H9 (cell line): ENCODE data around the gene FAM193B. TPM values are rescaled to one million over a fixed set of nuclear protein-coding genes. Genes with fewer than 3 reads are reported as not detected.

Experiments used
- DNase-seq: peaks from one replicate; pipeline ENCODE4 v3.0.0-alpha.2; 2017
- H2AFZ ChIP-seq: one replicate; pipeline ENCODE4 v1.6.1; 2013; ENCODE audit warnings: mild to moderate bottlenecking, low read length, control low read depth, moderate library complexity
- H2AK5ac ChIP-seq: 2 replicates; pipeline ENCODE4 v1.6.1; 2013; ENCODE audit warnings: low read length, control low read depth, mixed read lengths; ENCODE audit not compliant: insufficient read length
- H2BK120ac ChIP-seq: one replicate; pipeline ENCODE4 v1.6.1; 2013; ENCODE audit warnings: low read depth, mild to moderate bottlenecking, low read length, control low read depth, inconsistent platforms; ENCODE audit not compliant: poor library complexity, severe bottlenecking
- H2BK12ac ChIP-seq: 2 replicates; pipeline ENCODE4 v1.6.1; 2013; ENCODE audit warnings: low read length, control low read depth, mixed read lengths, low read depth; ENCODE audit not compliant: insufficient read length
- H2BK15ac ChIP-seq: 2 replicates; pipeline ENCODE4 v1.6.1; 2013; ENCODE audit warnings: low read depth, low read length, control low read depth
- H2BK20ac ChIP-seq: one replicate; pipeline ENCODE4 v1.6.1; 2013; ENCODE audit warnings: low read depth, mild to moderate bottlenecking, low read length, control low read depth, inconsistent platforms; ENCODE audit not compliant: poor library complexity, severe bottlenecking
- H2BK5ac ChIP-seq: 2 replicates; pipeline ENCODE4 v1.6.1; 2013; ENCODE audit warnings: low read length, control low read depth, mixed read lengths; ENCODE audit not compliant: insufficient read length
- H3K14ac ChIP-seq: 2 replicates; pipeline ENCODE4 v1.6.1; 2013; ENCODE audit warnings: low read length, control low read depth; ENCODE audit not compliant: insufficient read depth
- H3K18ac ChIP-seq: 2 replicates; pipeline ENCODE4 v1.6.1; 2013; ENCODE audit warnings: low read depth, mild to moderate bottlenecking, mixed read lengths, low read length, control low read depth; ENCODE audit not compliant: insufficient read length
- H3K23ac ChIP-seq: 2 replicates; pipeline ENCODE4 v1.6.1; 2013; ENCODE audit warnings: low read length, control low read depth, mixed read lengths, low read depth; ENCODE audit not compliant: insufficient read length
- H3K23me2 ChIP-seq: 2 replicates; pipeline ENCODE4 v1.6.1; 2013; ENCODE audit warnings: low read depth, mild to moderate bottlenecking, mixed read lengths, low read length, control low read depth; ENCODE audit not compliant: insufficient read length, poor library complexity, severe bottlenecking
- H3K27ac ChIP-seq: 2 replicates; pipeline ENCODE4 v1.5.1; 2013; ENCODE audit warnings: low read length, control low read depth, mixed read lengths, low read depth; ENCODE audit not compliant: insufficient read length
- H3K27me3 ChIP-seq: 2 replicates; pipeline ENCODE4 v1.6.1; 2013; ENCODE audit warnings: low read length, control low read depth, inconsistent platforms; ENCODE audit not compliant: insufficient read depth
- H3K4ac ChIP-seq: 2 replicates; pipeline ENCODE4 v1.6.1; 2013; ENCODE audit warnings: low read depth, mild to moderate bottlenecking, control low read depth, inconsistent platforms, low read length, moderate library complexity
- H3K4me1 ChIP-seq: 2 replicates; pipeline ENCODE4 v1.6.1; 2013; ENCODE audit warnings: low read length, control low read depth, inconsistent platforms; ENCODE audit not compliant: insufficient read depth
- H3K4me2 ChIP-seq: 2 replicates; pipeline ENCODE4 v1.6.1; 2013; ENCODE audit warnings: low read length, control low read depth, mixed read lengths; ENCODE audit not compliant: insufficient read length, insufficient read depth
- H3K56ac ChIP-seq: 2 replicates; pipeline ENCODE4 v1.6.1; 2013; ENCODE audit warnings: low read depth, mild to moderate bottlenecking, mixed read lengths, low read length, control low read depth; ENCODE audit not compliant: insufficient read length
- H3K79me1 ChIP-seq: 2 replicates; pipeline ENCODE4 v1.6.1; 2013; ENCODE audit warnings: low read depth, mild to moderate bottlenecking, moderate library complexity, low read length, control low read depth, inconsistent platforms; ENCODE audit not compliant: insufficient read depth, poor library complexity, severe bottlenecking
- H3K79me2 ChIP-seq: 2 replicates; pipeline ENCODE4 v1.6.1; 2013; ENCODE audit warnings: low read length, control low read depth, inconsistent platforms; ENCODE audit not compliant: insufficient read depth
- H3K9ac ChIP-seq: 2 replicates; pipeline ENCODE4 v1.6.1; 2013; ENCODE audit warnings: low read length, control low read depth, mixed read lengths; ENCODE audit not compliant: insufficient read length; ENCODE audit errors: extremely low read depth
- H3K9me3 ChIP-seq: one replicate; pipeline ENCODE4 v1.6.1; 2013; ENCODE audit warnings: low read depth, low read length, inconsistent platforms; ENCODE audit not compliant: control insufficient read depth
- H3T11ph ChIP-seq: one replicate; pipeline ENCODE4 v1.6.1; 2013; ENCODE audit warnings: mild to moderate bottlenecking, low read length, control low read depth, inconsistent platforms
- H4K20me1 ChIP-seq: one replicate; pipeline ENCODE4 v1.6.1; 2013; ENCODE audit not compliant: control insufficient read depth, insufficient read length, insufficient read depth
- H4K5ac ChIP-seq: 2 replicates; pipeline ENCODE4 v1.6.1; 2013; ENCODE audit warnings: low read depth, mild to moderate bottlenecking, mixed read lengths, low read length, control low read depth; ENCODE audit not compliant: insufficient read length
- H4K8ac ChIP-seq: replicated peaks from 2 replicates; pipeline ENCODE4 v1.6.1; 2013; ENCODE audit warnings: low read length, control low read depth, mixed read lengths, low read depth; ENCODE audit not compliant: insufficient read length
- H4K91ac ChIP-seq: 2 replicates; pipeline ENCODE4 v1.6.1; 2013; ENCODE audit warnings: low read depth, mild to moderate bottlenecking, moderate library complexity, mixed read lengths, low read length, control low read depth; ENCODE audit not compliant: insufficient read length
- H3K27ac Mint-ChIP-seq, 3 experiments: 2 replicates in 2 of 3; 3 replicates in 1 of 3; pipeline ENCODE4 v1.8.0; 2020 to 2021; ENCODE audit warnings: mixed read lengths in 3 of 3, mild to moderate bottlenecking in 1 of 3, moderate library complexity in 1 of 3
- H3K27me3 Mint-ChIP-seq: 2 replicates; pipeline ENCODE4 v1.8.0; 2021; ENCODE audit warnings: low read depth, mild to moderate bottlenecking, moderate library complexity, mixed read lengths
- H3K36me3 Mint-ChIP-seq, 3 experiments: 2 replicates in 2 of 3; 3 replicates in 1 of 3; pipeline ENCODE4 v1.8.0; 2020 to 2021; ENCODE audit warnings: low read depth in 3 of 3, mixed read lengths in 3 of 3; ENCODE audit not compliant: insufficient read depth in 1 of 3
- H3K4me1 Mint-ChIP-seq, 2 experiments: 2 replicates each; pipeline ENCODE4 v1.8.0; 2020; ENCODE audit warnings: mixed read lengths in 2 of 2
- H3K4me3 Mint-ChIP-seq, 2 experiments: 2 replicates in 1 of 2; 3 replicates in 1 of 2; pipeline ENCODE4 v1.8.0; 2020 to 2021; ENCODE audit warnings: mild to moderate bottlenecking in 2 of 2, mixed read lengths in 2 of 2, moderate library complexity in 1 of 2
- H3K9me3 Mint-ChIP-seq, 2 experiments: 2 replicates in 1 of 2; 3 replicates in 1 of 2; pipeline ENCODE4 v1.8.0; 2020; ENCODE audit warnings: mild to moderate bottlenecking in 2 of 2, mixed read lengths in 2 of 2, moderate library complexity in 1 of 2
- CTCF ChIP-seq: fragments of 200-600 bp; sonication (generic); conservative IDR thresholded peaks from 3 replicates; pipeline ENCODE4 v1.8.0; 2021; ENCODE audit warnings: antibody characterized with exemption, mild to moderate bottlenecking
- WGBS: extraction: QIAGEN DNeasy Blood & Tissue Kit; methylation state at CpG from one replicate; pipeline ENCODE4 v1.1.7; 2013; ENCODE audit warnings: missing lambda C conversion rate, low lambda C conversion rate, mixed read lengths; ENCODE audit not compliant: insufficient read length; ENCODE audit errors: extremely low coverage; 5-methylcytosine and 5-hydroxymethylcytosine counted together
- total RNA-seq: library from RNA; stranded (reverse); gene quantifications from 2 replicates; pipeline ENCODE4 v1.2.1, GENCODE V29; 2021

FAM193B gene
- total RNA-seq, 1 experiment from 2014 or later: 71.5 TPM

GRCh38 chr5:177510567-177511053 lies 43.8 kb downstream of the FAM193B start:
- peaks cover under 1% of the 10 kb centered on the region; the same call in 1 of the 2 replicates for H3K79me2 ChIP-seq
- H3K9me3 ChIP-seq: no peaks in the 10 kb centered on the region
- no peak overlapping the region for H3K14ac ChIP-seq
- H2AK5ac ChIP-seq: no peak overlapping the region
- no peak overlapping the region for H3K4me3 Mint-ChIP-seq
- no peak overlapping the region for H2BK5ac ChIP-seq
- TF ChIP-seq CTCF: no peak
- no peak overlapping the region for H4K5ac ChIP-seq
- H2BK20ac ChIP-seq: no peak overlapping the region
- no peak overlapping the region for H3K4me2 ChIP-seq
- H3K36me3 Mint-ChIP-seq: peaks cover 43 to 71% (median 62%) of the 10 kb centered on the region in 3 experiments
- no peaks in the 10 kb centered on the region; the same call in 1 of the 2 replicates for H3K27me3 Mint-ChIP-seq
- no peak overlapping the region for H4K8ac ChIP-seq
- no peaks in the 10 kb centered on the region for H3K9me3 Mint-ChIP-seq
- H3K79me1 ChIP-seq: peaks cover under 1% of the 10 kb centered on the region
- no peak overlapping the region for H2BK12ac ChIP-seq
- no peak overlapping the region for H4K91ac ChIP-seq
- no peak overlapping the region for H3K4ac ChIP-seq
- H2BK15ac ChIP-seq: no peak overlapping the region
- no peak overlapping the region for H3K56ac ChIP-seq
- no peaks in the 10 kb centered on the region for H4K20me1 ChIP-seq
- no peak overlapping the region for H3T11ph ChIP-seq
- H3K9ac ChIP-seq: peak overlapping the region; percentile 5
- H3K27ac ChIP-seq: no peak overlapping the region
- H3K18ac ChIP-seq: no peak overlapping the region
- H3K23ac ChIP-seq: no peak overlapping the region
- H3K27ac Mint-ChIP-seq: no peak overlapping the region; a peak in 1 of 7 replicates
- no peaks in the 10 kb centered on the region; the same call in 1 of the 2 replicates for H3K4me1 ChIP-seq
- H3K4me1 Mint-ChIP-seq: peaks cover 20 to 26% of the 10 kb centered on the region in 2 experiments
- no peaks in the 10 kb centered on the region for H3K27me3 ChIP-seq
- H2AFZ ChIP-seq: no peak overlapping the region
- H3K23me2 ChIP-seq: no peaks in the 10 kb centered on the region
- H2BK120ac ChIP-seq: no peak overlapping the region
- DNase-seq: no peak
- no CpG with 5 or more reads among the region's 15 CpGs for WGBS
